Small intestine (tissue), 7 donors: Measurements from ENCODE around the gene SLC7A8. TPM values are rescaled to one million over a fixed set of nuclear protein-coding genes. Genes with fewer than 3 reads are reported as not detected.
A peak's percentile ranks its signal among the peaks of the same experiment; 100 is the strongest.

Source experiments
- DNase-seq, 2 donors: peaks; one replicate each; pipeline versions ENCODE4 v3.0.0 to v3.0.0-alpha.2; 2013
- FAIRE-seq: peaks from 2 replicates; lab custom pipeline; 2012; peaks lifted over from hg19 to GRCh38; lab: Jason Lieb, UNC
- H3K27ac ChIP-seq, 3 donors: one replicate each; pipeline ENCODE4 v1.5.1; 2013; ENCODE audit warnings: low read length in 2 of 3, mild to moderate bottlenecking in 2 of 3, control low read depth in 1 of 3, inconsistent platforms in 1 of 3, low read depth in 1 of 3, moderate library complexity in 1 of 3
- H3K27me3 ChIP-seq, 3 donors: one replicate each; pipeline ENCODE4 v1.6.1; 2013; ENCODE audit warnings: low read length in 3 of 3, inconsistent platforms in 1 of 3; ENCODE audit not compliant: control insufficient read depth in 3 of 3, insufficient read depth in 3 of 3
- H3K36me3 ChIP-seq, 3 donors: one replicate each; pipeline ENCODE4 v1.6.1; 2013; ENCODE audit warnings: low read length in 3 of 3, inconsistent platforms in 1 of 3, low read depth in 1 of 3, mild to moderate bottlenecking in 1 of 3, moderate library complexity in 1 of 3; ENCODE audit not compliant: control insufficient read depth in 3 of 3, insufficient read depth in 2 of 3
- H3K4me1 ChIP-seq, 3 donors: one replicate each; pipeline ENCODE4 v1.6.1; 2013; ENCODE audit warnings: low read length in 2 of 3, inconsistent platforms in 1 of 3, low read depth in 1 of 3, mild to moderate bottlenecking in 1 of 3, moderate library complexity in 1 of 3; ENCODE audit not compliant: control insufficient read depth in 3 of 3, insufficient read depth in 2 of 3
- H3K4me3 ChIP-seq, 3 donors: one replicate each; pipeline ENCODE4 v1.5.1; 2013; ENCODE audit warnings: low read length in 3 of 3, control low read depth in 1 of 3, inconsistent platforms in 1 of 3, low read depth in 1 of 3, mild to moderate bottlenecking in 1 of 3, moderate library complexity in 1 of 3
- H3K9me3 ChIP-seq, 2 donors: one replicate each; pipeline ENCODE4 v1.6.1; 2013; ENCODE audit warnings: low read depth in 1 of 2, low read length in 1 of 2; ENCODE audit not compliant: control insufficient read depth in 2 of 2, insufficient read depth in 1 of 2
- WGBS, 3 donors: extraction: QIAGEN DNeasy Blood & Tissue Kit; methylation state at CpG; one replicate each; pipeline ENCODE4 v1.1.7; 2013; 5-methylcytosine and 5-hydroxymethylcytosine counted together
- polyA plus RNA-seq, 4 donors: library from polyadenylated mRNA; stranded (reverse) in 3 of 4; unstranded in 1 of 4; fragments of 200-250 nt in 3 of 4; fragments of 120-200 nt in 1 of 4; gene quantifications; one replicate each; pipeline versions ENCODE4 v1.2.1 to v1.2.3, GENCODE V29; 2013
- donor health status: healthy with polysubstance abuse.
- donor health status: control.
- donor health status: control.
- donor health status: Bipolar disorder and iron deficiency.
- donor health status: healthy.

SLC7A8 gene
- polyA plus RNA-seq, 4 donors = 11.3 to 69.2 (median 39.9) TPM

GRCh38 chr14:23195552-23196101 lies 12.2 kb upstream of the SLC7A8 start:
- H3K4me3 ChIP-seq = no peak overlapping the region
- WGBS, 3 donors = 36 to 67% (median 46%) methylated on average over 7 of the region's 7 CpGs
- peaks cover 0 to 3% (median 0%) of the 10 kb centered on the region in 3 donors for H3K36me3 ChIP-seq
- no peaks in the 10 kb centered on the region for H3K4me1 ChIP-seq
- H3K9me3 ChIP-seq = peaks cover 0 to 2% of the 10 kb centered on the region in 2 donors
- H3K27me3 ChIP-seq = no peaks in the 10 kb centered on the region
- no peak overlapping the region for H3K27ac ChIP-seq
- DNase-seq (no peak), FAIRE-seq (no peak)

- FAIRE-seq (no peak), DNase-seq (no peak)
- Histone ChIP-seq H3K9me3 (peaks cover 0 to 2% of the 10 kb centered on the region in 2 donors), H3K36me3 (peaks cover 0 to 3% (median 0%) of the 10 kb centered on the region in 3 donors), H3K27me3 (no peaks in the 10 kb centered on the region), H3K4me1 (no peaks in the 10 kb centered on the region), H3K27ac (no peak overlapping the region), H3K4me3 (no peak overlapping the region)
- 9 to 58% (median 32%) methylated on average over 3 of the region's 3 CpGs for WGBS, 3 donors
These were observed 10.0 kb upstream of the SLC7A8 start for GRCh38 chr14:23193432-23193831.

GRCh38 chr14:23187925-23188324 lies 4.5 kb upstream of the SLC7A8 start:
- WGBS, 3 donors = 81 to 90% (median 81%) methylated on average over 2 of the region's 2 CpGs
- Histone ChIP-seq H3K36me3 (no peaks in the 10 kb centered on the region), H3K27me3 (no peaks in the 10 kb centered on the region), H3K4me3 (no peak overlapping the region), H3K27ac (no peak overlapping the region), H3K9me3 (no peaks in the 10 kb centered on the region), H3K4me1 (peaks cover 0 to 8% (median 2%) of the 10 kb centered on the region in 3 donors)
- no peak for FAIRE-seq
- DNase-seq = no peak

- 37 to 52% (median 45%) methylated on average over 12 of the region's 12 CpGs for WGBS, 3 donors
- Histone ChIP-seq H3K27ac (no peak overlapping the region), H3K27me3 (no peaks in the 10 kb centered on the region), H3K9me3 (no peaks in the 10 kb centered on the region), H3K4me3 (no peak overlapping the region), H3K36me3 (no peaks in the 10 kb centered on the region), H3K4me1 (peaks cover 0 to 8% (median 2%) of the 10 kb centered on the region in 3 donors)
- no peak for FAIRE-seq
- DNase-seq = peak; percentile 71 to 77
These were observed 3.6 kb upstream of the SLC7A8 start for GRCh38 chr14:23186913-23187654.

GRCh38 chr14:23185063-23185462 lies 1.6 kb upstream of the SLC7A8 start:
- Histone ChIP-seq H3K9me3 (no peaks in the 10 kb centered on the region), H3K4me1 (peaks cover 0 to 8% (median 2%) of the 10 kb centered on the region in 3 donors), H3K4me3 (no peak overlapping the region), H3K27ac (peak overlapping the region in 1 of 3 donors; percentile 24), H3K36me3 (no peaks in the 10 kb centered on the region), H3K27me3 (no peaks in the 10 kb centered on the region)
- DNase-seq = peak; percentile 63 to 78
- FAIRE-seq = no peak
- WGBS, 3 donors = 20 to 40% (median 23%) methylated on average over 3 of the region's 3 CpGs

GRCh38 chr14:23183158-23183470 lies 346 bp downstream of the SLC7A8 start:
- peak overlapping the region; percentile 47 to 83 (median 82) for H3K27ac ChIP-seq
- FAIRE-seq (no peak), DNase-seq (peak; percentile 40 to 42)
- H3K4me1 ChIP-seq = peaks cover 0 to 16% (median 2%) of the 10 kb centered on the region in 3 donors
- H3K27me3 ChIP-seq = no peaks in the 10 kb centered on the region
- H3K4me3 ChIP-seq = peak overlapping the region; percentile 25 to 65 (median 54)
- no peaks in the 10 kb centered on the region for H3K9me3 ChIP-seq
- whole genome bisulfite sequencing, 3 donors = 0 to 2% (median 1%) methylated on average over 4 of the region's 4 CpGs
- no peaks in the 10 kb centered on the region for H3K36me3 ChIP-seq

GRCh38 chr14:23182372-23183157 lies 895 bp downstream of the SLC7A8 start:
- Histone ChIP-seq H3K36me3 (no peaks in the 10 kb centered on the region), H3K27ac (peak overlapping the region; percentile 54 to 83 (median 82)), H3K27me3 (no peaks in the 10 kb centered on the region), H3K4me1 (peaks cover 0 to 22% (median 2%) of the 10 kb centered on the region in 3 donors), H3K9me3 (no peaks in the 10 kb centered on the region), H3K4me3 (peak overlapping the region; percentile 25 to 65 (median 54))
- WGBS, 3 donors = 1 to 2% (median 2%) methylated on average over 24 of the region's 24 CpGs
- FAIRE-seq = no peak
- peak; percentile 72 to 85 for DNase-seq

GRCh38 chr14:23181946-23182345 lies 1.5 kb downstream of the SLC7A8 start:
- Histone ChIP-seq H3K4me1 (peaks cover 0 to 24% (median 2%) of the 10 kb centered on the region in 3 donors), H3K27ac (peak overlapping the region in 1 of 3 donors; percentile 82), H3K27me3 (no peaks in the 10 kb centered on the region), H3K9me3 (no peaks in the 10 kb centered on the region), H3K36me3 (no peaks in the 10 kb centered on the region), H3K4me3 (peak overlapping the region in 2 of 3 donors; percentile 54 to 65)
- DNase-seq = no peak
- 23 to 34% (median 32%) methylated on average over 4 of the region's 4 CpGs for WGBS, 3 donors
- no peak for FAIRE-seq
